Uterus (tissue), 4 donors: ENCODE results near the gene SLC25A25. TPM values are rescaled to one million over a fixed set of nuclear protein-coding genes. Genes with fewer than 3 reads are reported as not detected.

ENCODE experiments used
- DNase-seq, 2 donors: peaks; one replicate each; pipeline ENCODE4 v3.0.0-alpha.2; 2019 to 2020
- H3K27ac ChIP-seq, 2 donors: fragments of 200-600 bp; sonication (generic); 1 replicate in 1 of 2; 2 replicates in 1 of 2; pipeline ENCODE4 v1.5.1; 2016 to 2018
- H3K27me3 ChIP-seq, 2 donors: fragments of 200-600 bp; sonication (generic); one replicate each; pipeline ENCODE4 v1.5.1; 2018 to 2019; ENCODE audit warnings: control low read depth in 1 of 2
- H3K36me3 ChIP-seq, 2 donors: fragments of 200-600 bp; sonication (generic); one replicate each; pipeline ENCODE4 v1.5.1; 2019; ENCODE audit warnings: control low read depth in 1 of 2
- H3K4me1 ChIP-seq, 2 donors: fragments of 200-600 bp; sonication (generic); one replicate each; pipeline ENCODE4 v1.5.1; 2018 to 2019; ENCODE audit warnings: control low read depth in 1 of 2
- H3K4me3 ChIP-seq, 2 donors: fragments of 200-600 bp; sonication (generic); 1 replicate in 1 of 2; 2 replicates in 1 of 2; pipeline ENCODE4 v1.5.1; 2018 to 2019; ENCODE audit warnings: mild to moderate bottlenecking in 1 of 2
- H3K9me3 ChIP-seq, 2 donors: fragments of 200-600 bp; sonication (generic); one replicate each; pipeline ENCODE4 v1.5.1; 2019; ENCODE audit warnings: control low read depth in 1 of 2
- CTCF ChIP-seq, 4 experiments: fragments of 200-600 bp in 2 of 4; fragments of 450-650 bp in 2 of 4; sonication (generic) in 2 of 4; IDR thresholded peaks; one replicate each; pipeline ENCODE4 v1.5.1; 2016 to 2019; ENCODE audit warnings: antibody characterized with exemption in 4 of 4, mild to moderate bottlenecking in 2 of 4, moderate library complexity in 1 of 4
- POLR2A ChIP-seq, 2 donors: fragments of 450-650 bp; IDR thresholded peaks; one replicate each; pipeline ENCODE4 v1.6.1; 2016; ENCODE audit warnings: antibody characterized with exemption in 2 of 2, mild to moderate bottlenecking in 1 of 2, moderate library complexity in 1 of 2
- intact Hi-C: fragments of 100-400 bp; cut with DNase I; formaldehyde crosslinking; loops from one replicate; pipeline ENCODE4 v1.15.1; 2023; ENCODE audit warnings: low total_unique reads
- total RNA-seq, 4 donors: library from RNA; depleted of rRNA in 3 of 4; stranded (reverse); fragments of >200 nt in 3 of 4; gene quantifications; one replicate each; pipeline versions ENCODE4 v1.1.0 to v1.2.4, GENCODE V29; 2014 to 2023
- donor health status: DM: yes; HTN: yes; CAD: no.

SLC25A25 gene
- total RNA-seq, 4 donors from 2014 or later, result 14.3 to 49.7 (median 49.0) TPM

- DNase-seq, result no peak
- H3K4me1 ChIP-seq, result peaks cover 24 to 43% of the 10 kb centered on the region in 2 donors
- H3K27me3 ChIP-seq, result no peaks in the 10 kb centered on the region
- no peaks in the 10 kb centered on the region for H3K9me3 ChIP-seq
- peak overlapping the region; percentile 91 to 95 for H3K27ac ChIP-seq
- intact Hi-C loops, result no loop called here
- H3K4me3 ChIP-seq, result no peak overlapping the region
- no peak for TF ChIP-seq CTCF (IDR thresholded peaks at IDR 0.05)
- H3K36me3 ChIP-seq, result no peaks in the 10 kb centered on the region
Measured at GRCh38 chr9:128102196-128102595, 34.2 kb downstream of the SLC25A25 start.

GRCh38 chr9:128102861-128103588, 35.0 kb downstream of the SLC25A25 start:
- H3K9me3 ChIP-seq, result no peaks in the 10 kb centered on the region
- TF ChIP-seq CTCF (IDR thresholded peaks at IDR 0.05) (no peak), POLR2A (IDR thresholded peaks at IDR 0.05) (no peak)
- H3K4me3 ChIP-seq, result no peak overlapping the region
- H3K4me1 ChIP-seq, result peaks cover 24 to 36% of the 10 kb centered on the region in 2 donors
- peak; percentile 66 for DNase-seq
- intact Hi-C loops, result no loop called here
- H3K27me3 ChIP-seq, result no peaks in the 10 kb centered on the region
- peak overlapping the region; percentile 69 to 71 for H3K27ac ChIP-seq
- H3K36me3 ChIP-seq, result no peaks in the 10 kb centered on the region

GRCh38 chr9:128103589-128103962, 35.5 kb downstream of the SLC25A25 start:
- Histone ChIP-seq H3K9me3 (no peaks in the 10 kb centered on the region), H3K36me3 (no peaks in the 10 kb centered on the region), H3K4me1 (peaks cover 24 to 36% of the 10 kb centered on the region in 2 donors), H3K27me3 (no peaks in the 10 kb centered on the region), H3K4me3 (no peak overlapping the region), H3K27ac (peak overlapping the region; percentile 69 to 71)
- no peak for TF ChIP-seq POLR2A (IDR thresholded peaks at IDR 0.05)
- peak in 1 of 4 experiments; percentile 27 for TF ChIP-seq CTCF (IDR thresholded peaks at IDR 0.05)
- intact Hi-C loops, result no loop called here
- no peak for DNase-seq

- no peaks in the 10 kb centered on the region for H3K36me3 ChIP-seq
- DNase-seq, result no peak
- intact Hi-C loops, result no loop called here
- H3K27ac ChIP-seq, result peak overlapping the region; percentile 69 to 71
- H3K9me3 ChIP-seq, result no peaks in the 10 kb centered on the region
- TF ChIP-seq POLR2A (IDR thresholded peaks at IDR 0.05) (no peak), CTCF (IDR thresholded peaks at IDR 0.05) (no peak)
- H3K4me3 ChIP-seq, result no peak overlapping the region
- H3K27me3 ChIP-seq, result no peaks in the 10 kb centered on the region
- H3K4me1 ChIP-seq, result peaks cover 24 to 34% of the 10 kb centered on the region in 2 donors
Measured at GRCh38 chr9:128104171-128104618, 36.2 kb downstream of the SLC25A25 start.

GRCh38 chr9:128105538-128106175, 37.6 kb downstream of the SLC25A25 start:
- no peaks in the 10 kb centered on the region for H3K36me3 ChIP-seq
- no peaks in the 10 kb centered on the region for H3K9me3 ChIP-seq
- TF ChIP-seq POLR2A (IDR thresholded peaks at IDR 0.05) (no peak), CTCF (IDR thresholded peaks at IDR 0.05) (no peak)
- H3K4me3 ChIP-seq, result no peak overlapping the region
- intact Hi-C loops, result no loop called here
- no peaks in the 10 kb centered on the region for H3K27me3 ChIP-seq
- DNase-seq, result no peak
- peak overlapping the region in 1 of 2 donors; percentile 38 for H3K27ac ChIP-seq
- H3K4me1 ChIP-seq, result peaks cover 21 to 23% of the 10 kb centered on the region in 2 donors
